Smooth muscle cell (in vitro differentiated cells): ENCODE measurements around the gene CYP26A1. TPM values are rescaled to one million over a fixed set of nuclear protein-coding genes. Genes with fewer than 3 reads are reported as not detected.

ENCODE experiments used
- DNase-seq: peaks from one replicate; lab custom pipeline; 2025; ENCODE audit not compliant: unreplicated experiment; lab: John Stamatoyannopoulos, UW
- H2AFZ ChIP-seq: fragments of 200-600 bp; sonication (generic); 2 replicates; pipeline ENCODE4 v1.6.0; 2016; ENCODE audit warnings: antibody characterized with exemption, low read depth, mild to moderate bottlenecking
- H3F3A ChIP-seq: fragments of 200-600 bp; sonication (generic); 2 replicates; pipeline ENCODE4 v1.6.0; 2017; ENCODE audit warnings: antibody characterized with exemption, low read depth
- H3K27ac ChIP-seq: fragments of 200-600 bp; sonication (generic); 2 replicates; pipeline ENCODE4 v1.5.1; 2016; ENCODE audit warnings: low read depth, mild to moderate bottlenecking
- H3K27me3 ChIP-seq: fragments of 200-600 bp; sonication (generic); 2 replicates; pipeline ENCODE4 v1.6.1; 2016; ENCODE audit warnings: low read depth, mild to moderate bottlenecking
- H3K36me3 ChIP-seq: fragments of 200-600 bp; sonication (generic); 2 replicates; pipeline ENCODE4 v1.5.1; 2016; ENCODE audit warnings: low read depth
- H3K4me1 ChIP-seq: fragments of 200-600 bp; sonication (generic); 2 replicates; pipeline ENCODE4 v1.5.1; 2016; ENCODE audit warnings: low read depth
- H3K4me2 ChIP-seq: fragments of 200-600 bp; sonication (generic); 2 replicates; pipeline ENCODE4 v1.6.0; 2016; ENCODE audit warnings: mild to moderate bottlenecking
- H3K4me3 ChIP-seq: fragments of 200-600 bp; sonication (generic); 2 replicates; pipeline ENCODE4 v1.5.1; 2016; ENCODE audit warnings: mild to moderate bottlenecking
- H3K79me2 ChIP-seq: fragments of 200-600 bp; sonication (generic); 2 replicates; pipeline ENCODE4 v1.6.0; 2016; ENCODE audit warnings: low read depth, mild to moderate bottlenecking
- H3K9ac ChIP-seq: fragments of 200-600 bp; sonication (generic); 2 replicates; pipeline ENCODE4 v1.6.0; 2016; ENCODE audit warnings: low read depth
- H3K9me3 ChIP-seq: fragments of 200-600 bp; sonication (generic); replicated peaks from 2 replicates; pipeline ENCODE4 v1.5.1; 2016; ENCODE audit warnings: low read depth
- H4K20me1 ChIP-seq: fragments of 200-600 bp; sonication (generic); 2 replicates; pipeline ENCODE4 v1.6.0; 2016; ENCODE audit warnings: low read depth
- CTCF ChIP-seq: fragments of 200-600 bp; sonication (generic); IDR thresholded peaks from 2 replicates; pipeline ENCODE4 v1.5.1; 2017; ENCODE audit warnings: borderline replicate concordance, mild to moderate bottlenecking, antibody characterized with exemption; ENCODE audit not compliant: insufficient read depth, poor library complexity, severe bottlenecking
- WGBS: methylation state at CpG from one replicate; pipeline ENCODE4 v1.1.7; 2016; ENCODE audit warnings: low lambda C conversion rate; 5-methylcytosine and 5-hydroxymethylcytosine counted together
- polyA plus RNA-seq: library from polyadenylated mRNA; unstranded; fragments of >200 nt; fragmentation: Nextera tagmentation; extraction: Ambion mirVana; gene quantifications from 2 replicates; pipeline ENCODE4 v1.2.1, GENCODE V29; 2016
- total RNA-seq: library from RNA; depleted of rRNA; stranded (reverse); fragments of >200 nt; gene quantifications from 2 replicates; pipeline ENCODE4 v1.2.3, GENCODE V29; 2014

Gene CYP26A1
- total and polyA plus RNA-seq, 2 experiments from 2014 or later = 0.14 TPM; not detected in 1

GRCh38 chr10:93074597-93075368 is 1.1 kb downstream of the CYP26A1 start:
- H3K9me3 ChIP-seq = no peaks in the 10 kb centered on the region
- TF ChIP-seq CTCF = no peak
- no peaks in the 10 kb centered on the region for H3K36me3 ChIP-seq
- H3K79me2 ChIP-seq = no peaks in the 10 kb centered on the region
- no peak overlapping the region for H2AFZ ChIP-seq
- no peaks in the 10 kb centered on the region for H4K20me1 ChIP-seq
- H3F3A ChIP-seq = no peaks in the 10 kb centered on the region
- WGBS = 3% methylated on average over 67 of the region's 67 CpGs
- no peak overlapping the region for H3K9ac ChIP-seq
- H3K4me1 ChIP-seq = peaks cover 34% of the 10 kb centered on the region
- H3K27ac ChIP-seq = no peak overlapping the region
- no peak for DNase-seq
- H3K4me2 ChIP-seq = peak overlapping the region; percentile 77
- H3K27me3 ChIP-seq = peaks cover 84% of the 10 kb centered on the region
- H3K4me3 ChIP-seq = peak overlapping the region; percentile 26

- no peaks in the 10 kb centered on the region for H3F3A ChIP-seq
- DNase-seq = no peak
- no peak overlapping the region for H2AFZ ChIP-seq
- H3K4me2 ChIP-seq = peak overlapping the region; percentile 77
- no peak for TF ChIP-seq CTCF
- H3K4me1 ChIP-seq = peaks cover 34% of the 10 kb centered on the region
- no peaks in the 10 kb centered on the region for H3K36me3 ChIP-seq
- peaks cover 76% of the 10 kb centered on the region for H3K27me3 ChIP-seq
- no peak overlapping the region for H3K27ac ChIP-seq
- no peaks in the 10 kb centered on the region for H3K79me2 ChIP-seq
- H3K4me3 ChIP-seq = no peak overlapping the region
- no peaks in the 10 kb centered on the region for H3K9me3 ChIP-seq
- H4K20me1 ChIP-seq = no peaks in the 10 kb centered on the region
- 17% methylated on average over 25 of the region's 25 CpGs for WGBS
- no peak overlapping the region for H3K9ac ChIP-seq
These were observed 1.9 kb downstream of the CYP26A1 start for GRCh38 chr10:93075369-93076221.

GRCh38 chr10:93076871-93077270 is 3.2 kb downstream of the CYP26A1 start:
- TF ChIP-seq CTCF = no peak
- Histone ChIP-seq H3K36me3 (no peaks in the 10 kb centered on the region), H3K79me2 (no peaks in the 10 kb centered on the region), H4K20me1 (no peaks in the 10 kb centered on the region), H3K27me3 (peaks cover 63% of the 10 kb centered on the region), H3K27ac (no peak overlapping the region), H3K4me1 (peaks cover 31% of the 10 kb centered on the region), H3K9me3 (no peaks in the 10 kb centered on the region), H3K4me2 (no peak overlapping the region), H2AFZ (no peak overlapping the region), H3F3A (no peaks in the 10 kb centered on the region), H3K4me3 (no peak overlapping the region), H3K9ac (no peak overlapping the region)
- DNase-seq = no peak
- WGBS = 28% methylated on average over 2 of the region's 2 CpGs
